ENCODE measurements around the gene FBXO42.
A peak's percentile ranks its signal among the peaks of the same experiment; 100 is the strongest.

FBXO42 gene

GRCh38 chr1:16206547-16207317 lies 145.5 kb downstream of the FBXO42 start:
- peak; percentile 84 to 88 for DNase-seq (ENCODE audit: low read depth in 1 of 2, low spot score in 1 of 2)

- DNase-seq (ENCODE audit: low read depth in 1 of 2, low spot score in 1 of 2), result no peak
Measured at GRCh38 chr1:16205891-16206546, 146.3 kb downstream of the FBXO42 start.

- DNase-seq (ENCODE audit: low read depth in 1 of 2, low spot score in 1 of 2), result no peak
Measured at GRCh38 chr1:16205334-16205671, 147.0 kb downstream of the FBXO42 start.

GRCh38 chr1:16204634-16205333 lies 147.5 kb downstream of the FBXO42 start:
- DNase-seq (ENCODE audit: low read depth in 1 of 2, low spot score in 1 of 2), result no peak

- DNase-seq (ENCODE audit: low read depth in 1 of 2, low spot score in 1 of 2), result no peak
Measured at GRCh38 chr1:16204216-16204615, 148.1 kb downstream of the FBXO42 start.

- no peak for DNase-seq (ENCODE audit: low read depth in 1 of 2, low spot score in 1 of 2)
Measured at GRCh38 chr1:16203550-16203949, 148.7 kb downstream of the FBXO42 start.

GRCh38 chr1:16202281-16203210 lies 149.7 kb downstream of the FBXO42 start:
- DNase-seq (ENCODE audit: low read depth in 1 of 2, low spot score in 1 of 2), result no peak

- DNase-seq (ENCODE audit: low read depth in 1 of 2, low spot score in 1 of 2), result no peak
Measured at GRCh38 chr1:16199700-16200099, 152.6 kb downstream of the FBXO42 start.

GRCh38 chr1:16199157-16199501 lies 153.2 kb downstream of the FBXO42 start:
- DNase-seq (ENCODE audit: low read depth in 1 of 2, low spot score in 1 of 2), result no peak

GRCh38 chr1:16198444-16199156 lies 153.7 kb downstream of the FBXO42 start:
- no peak for DNase-seq (ENCODE audit: low read depth in 1 of 2, low spot score in 1 of 2)

GRCh38 chr1:16196874-16197273 lies 155.4 kb downstream of the FBXO42 start:
- no peak for DNase-seq (ENCODE audit: low read depth in 1 of 2, low spot score in 1 of 2)
